AML-193 (cell line): Measurements from ENCODE around the gene MYH7.

ENCODE experiments used
- DNase-seq, 2 experiments: peaks; one replicate each; lab custom pipeline; 2025; lab: John Stamatoyannopoulos, UW

Gene MYH7

DNA sequence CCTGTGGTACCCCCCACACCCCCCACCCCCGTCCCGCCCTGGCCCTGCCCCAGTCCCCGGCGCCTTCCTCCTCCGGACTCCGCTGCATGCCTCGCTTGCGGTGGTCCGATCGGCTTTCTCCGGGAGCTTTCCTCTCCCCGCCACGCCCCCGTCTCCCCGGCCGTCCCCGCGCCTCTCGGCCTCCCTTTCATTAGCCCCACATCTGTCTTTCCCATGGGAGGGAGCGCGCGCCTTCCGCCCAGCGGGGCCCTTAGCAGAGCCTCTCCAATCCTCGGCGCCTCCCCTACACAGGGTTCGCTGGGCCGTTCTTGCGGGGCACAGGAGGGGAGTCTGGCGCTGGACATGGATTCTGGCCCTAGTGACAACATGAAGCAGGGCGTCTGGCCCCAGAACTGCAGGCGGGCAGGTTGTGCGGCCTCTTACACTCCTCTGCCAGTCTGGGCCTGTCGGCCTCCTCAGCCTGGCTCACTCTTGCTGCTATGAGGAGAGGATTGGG, 69.0 kb downstream of the MYH7 start:
- DNase-seq, result no peak

DNA sequence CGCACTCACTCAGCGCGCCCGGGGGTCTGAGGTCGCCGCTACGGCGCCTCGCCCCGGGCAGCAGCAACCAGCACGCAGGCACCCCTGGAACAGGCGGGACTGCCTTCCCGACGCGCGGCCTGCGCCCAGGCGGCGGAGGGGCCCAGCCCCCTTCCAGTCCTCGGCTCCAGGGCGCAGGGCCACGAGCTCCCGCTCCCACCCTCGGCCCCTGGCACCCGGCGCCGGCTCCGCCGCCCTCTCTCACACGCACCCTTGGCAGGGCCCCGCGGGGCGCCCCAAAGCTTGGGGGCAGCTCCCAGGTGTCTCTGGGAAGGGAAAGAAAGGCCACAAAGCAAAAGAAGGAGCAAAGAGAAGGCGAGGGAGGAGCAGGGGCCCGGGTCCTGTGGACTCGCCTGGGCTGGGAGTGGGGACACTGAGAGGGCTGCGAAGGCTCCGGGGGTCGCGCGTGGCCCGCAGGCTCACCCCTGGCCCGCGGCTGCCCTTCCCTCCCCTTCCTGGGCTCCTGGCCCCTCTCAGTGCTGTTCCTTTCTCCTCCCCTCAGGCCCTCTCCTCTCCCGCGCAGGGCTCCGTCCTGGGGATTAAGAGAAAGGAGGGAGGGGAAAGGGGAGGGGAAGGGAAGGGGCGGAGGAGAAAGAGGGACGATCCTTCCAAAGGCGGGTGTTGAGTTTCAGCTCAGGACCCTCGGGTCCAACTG, 69.6 kb downstream of the MYH7 start:
- DNase-seq, result no peak

DNA sequence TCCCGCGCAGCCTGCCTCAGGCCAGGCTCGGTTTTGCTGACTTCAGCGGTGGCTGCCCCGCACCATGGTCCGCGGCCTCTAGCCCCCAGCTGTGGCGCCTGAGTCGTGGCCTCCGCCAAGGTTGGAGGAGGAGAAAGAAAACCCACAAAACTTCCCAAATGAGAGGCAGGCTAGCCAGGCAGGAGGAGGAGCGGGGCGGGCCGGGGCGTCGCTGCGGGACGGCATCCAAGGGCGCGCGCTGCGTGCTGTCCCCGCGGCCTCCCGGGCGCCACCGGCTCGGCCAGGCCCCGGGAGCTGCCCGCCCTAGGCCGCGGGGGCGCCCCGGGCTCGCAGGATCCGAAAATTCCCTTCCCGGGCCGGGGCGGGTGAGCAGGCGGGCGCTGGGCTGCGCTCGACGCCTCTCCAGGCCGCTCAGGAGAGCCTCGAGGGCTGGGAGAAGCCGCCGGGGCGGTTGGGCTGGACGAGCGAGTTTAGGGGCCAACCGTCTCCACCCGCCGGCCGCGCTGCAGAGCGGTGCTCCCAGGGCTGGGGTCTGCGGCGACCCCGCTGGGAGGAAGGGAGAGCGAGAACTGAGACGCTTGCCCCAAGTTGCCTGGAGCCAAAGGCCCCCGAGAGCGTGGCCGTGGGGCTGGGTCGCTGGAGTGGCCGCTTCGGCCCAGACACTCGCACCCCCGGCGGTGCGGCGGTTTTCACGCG, 70.3 kb downstream of the MYH7 start, which contains the start of gene EFS:
TSS of gene EFS (minus strand) at position 137 of the 696 bp plus-strand sequence. CDS start 147 bp downstream, outside the sequence.
- DNase-seq, result no peak

DNA sequence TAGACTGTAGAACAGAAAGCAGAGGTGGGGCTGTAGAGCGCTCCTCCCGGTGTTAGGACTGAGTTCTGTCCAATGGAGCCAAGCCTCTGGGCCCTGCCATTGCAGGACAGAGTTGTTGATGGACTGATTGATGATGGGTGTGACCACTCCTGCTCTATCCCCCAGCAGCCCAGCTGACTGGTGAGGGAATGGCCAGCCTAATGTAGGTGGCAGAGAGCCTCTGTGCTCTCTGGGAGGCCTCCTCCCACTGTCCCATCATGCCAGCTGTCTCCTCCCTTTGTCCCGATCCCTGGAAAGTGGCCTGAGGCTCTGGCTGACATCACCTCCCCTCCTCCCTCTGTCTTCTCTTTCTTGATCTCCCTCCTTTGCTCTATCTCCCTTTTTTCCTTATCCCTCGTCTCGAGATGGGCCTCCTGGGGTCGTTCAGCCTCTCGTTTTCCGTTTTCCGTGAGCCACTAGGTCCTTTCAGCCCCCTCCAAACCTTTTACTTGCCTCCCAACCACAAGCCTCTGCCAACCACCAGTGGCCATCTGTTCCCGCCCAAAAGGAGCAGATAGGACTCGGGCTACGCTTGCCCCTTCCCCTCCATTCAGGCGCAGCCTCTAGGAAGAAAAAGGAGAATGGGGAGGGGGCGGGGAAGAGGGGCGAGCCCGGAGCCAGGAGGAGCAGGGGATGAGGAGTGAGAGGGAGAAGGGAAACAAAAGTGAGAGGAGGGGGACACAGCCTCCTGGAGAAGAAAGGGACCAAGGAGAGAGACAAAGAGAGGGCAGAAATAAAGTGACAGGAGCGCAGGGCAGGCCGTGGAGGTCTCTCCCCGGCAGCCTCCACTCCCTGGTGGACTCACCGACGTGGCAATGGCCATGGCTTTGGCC, 71.1 kb downstream of the MYH7 start:
- no peak for DNase-seq
